ENCODE measurements around the gene DBP.

DNA sequence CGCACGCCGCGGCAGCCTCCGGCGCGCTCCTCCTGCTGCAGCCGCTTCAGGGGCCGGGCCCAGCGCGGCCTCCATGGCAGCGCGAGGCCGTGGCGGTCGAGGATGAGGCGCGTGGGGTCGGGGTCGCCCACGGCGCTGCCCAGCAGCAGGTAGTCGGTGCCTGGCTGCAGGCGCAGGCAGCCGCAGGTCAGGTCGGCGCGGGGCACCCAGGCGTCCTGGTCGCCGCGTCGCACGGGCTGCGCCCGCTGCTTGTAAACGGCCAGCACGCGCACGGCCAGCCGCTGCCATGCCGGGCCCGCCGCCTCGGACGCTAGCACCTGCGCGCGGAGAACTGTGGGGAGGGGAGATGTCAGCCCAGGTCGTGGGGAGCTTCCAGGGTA is 24.5 kb upstream of the DBP start:
- TF ChIP-seq, protein P1, sequence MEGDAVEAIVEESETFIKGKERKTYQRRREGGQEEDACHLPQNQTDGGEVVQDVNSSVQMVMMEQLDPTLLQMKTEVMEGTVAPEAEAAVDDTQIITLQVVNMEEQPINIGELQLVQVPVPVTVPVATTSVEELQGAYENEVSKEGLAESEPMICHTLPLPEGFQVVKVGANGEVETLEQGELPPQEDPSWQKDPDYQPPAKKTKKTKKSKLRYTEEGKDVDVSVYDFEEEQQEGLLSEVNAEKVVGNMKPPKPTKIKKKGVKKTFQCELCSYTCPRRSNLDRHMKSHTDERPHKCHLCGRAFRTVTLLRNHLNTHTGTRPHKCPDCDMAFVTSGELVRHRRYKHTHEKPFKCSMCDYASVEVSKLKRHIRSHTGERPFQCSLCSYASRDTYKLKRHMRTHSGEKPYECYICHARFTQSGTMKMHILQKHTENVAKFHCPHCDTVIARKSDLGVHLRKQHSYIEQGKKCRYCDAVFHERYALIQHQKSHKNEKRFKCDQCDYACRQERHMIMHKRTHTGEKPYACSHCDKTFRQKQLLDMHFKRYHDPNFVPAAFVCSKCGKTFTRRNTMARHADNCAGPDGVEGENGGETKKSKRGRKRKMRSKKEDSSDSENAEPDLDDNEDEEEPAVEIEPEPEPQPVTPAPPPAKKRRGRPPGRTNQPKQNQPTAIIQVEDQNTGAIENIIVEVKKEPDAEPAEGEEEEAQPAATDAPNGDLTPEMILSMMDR (IDR thresholded peaks at IDR 0.05) = no peak
- TF ChIP-seq POLR2A (IDR thresholded peaks at IDR 0.05) = no peak
